ENCODE data around the gene PLD1.
A peak's percentile ranks its signal among the peaks of the same experiment; 100 is the strongest.
"Not testable (repeated sequence)": the region's sequence is repeated elsewhere in the genome, so short reads cannot be mapped to it uniquely, and the experiment has no call there.

PLD1 gene

DNA sequence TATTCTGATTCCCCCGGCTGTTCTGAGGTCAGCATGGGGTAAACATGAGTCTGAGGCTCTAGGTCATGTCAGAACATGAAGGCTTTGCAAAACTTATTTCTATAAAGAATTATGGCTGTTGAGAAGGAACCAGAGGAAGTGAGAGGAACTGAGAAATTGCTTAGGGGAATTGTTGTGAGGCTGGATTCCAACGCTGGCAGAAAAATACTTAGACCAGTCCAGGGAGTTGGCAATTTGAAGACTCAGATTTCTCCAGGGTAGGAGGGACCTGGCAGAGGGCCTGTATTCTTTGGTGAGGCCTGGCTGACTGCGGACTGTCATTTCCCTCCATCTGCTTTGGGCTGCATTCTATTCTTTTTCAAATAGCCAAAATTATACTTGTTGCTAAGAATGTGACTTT, 155.5 kb downstream of the PLD1 start:
- no peak for DNase-seq

DNA sequence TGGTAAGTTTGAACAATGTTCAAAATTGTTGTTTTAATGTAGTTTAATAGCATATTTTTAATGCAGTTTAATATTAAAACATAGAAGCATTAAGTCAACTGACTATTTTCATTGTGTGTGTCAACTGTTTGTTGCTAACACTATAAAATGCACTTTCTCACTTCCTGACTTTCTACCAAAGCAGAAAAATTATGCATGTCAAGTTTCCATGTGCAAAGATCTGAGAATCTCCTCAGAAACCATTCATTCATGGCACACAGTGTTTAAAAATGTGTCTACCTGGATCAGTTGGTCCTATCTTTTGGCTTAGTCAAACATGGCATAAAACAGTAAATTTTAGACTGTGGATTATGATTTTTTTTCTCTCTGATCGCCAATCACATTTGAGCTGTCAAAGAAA, 156.0 kb downstream of the PLD1 start:
- DNase-seq, result no peak

DNA sequence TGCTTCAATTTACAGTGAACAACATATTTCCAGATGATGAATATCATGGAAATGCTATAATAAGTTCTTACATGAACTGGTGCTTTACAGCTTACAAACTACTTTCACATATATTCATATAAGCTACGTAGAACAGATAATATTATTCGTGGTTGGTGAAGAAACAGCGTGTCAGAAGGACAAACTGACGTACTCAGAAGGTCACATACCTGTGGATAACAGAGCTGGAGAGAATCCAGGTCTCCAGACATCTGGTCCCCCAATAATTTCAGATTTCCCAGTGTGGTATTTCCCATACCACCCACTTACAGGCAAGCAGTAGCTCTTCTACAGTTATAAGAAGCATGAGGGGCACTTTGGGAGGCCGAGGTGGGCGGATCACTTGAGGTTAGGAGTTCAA, 156.6 kb downstream of the PLD1 start:
- DNase-seq, result no peak

DNA sequence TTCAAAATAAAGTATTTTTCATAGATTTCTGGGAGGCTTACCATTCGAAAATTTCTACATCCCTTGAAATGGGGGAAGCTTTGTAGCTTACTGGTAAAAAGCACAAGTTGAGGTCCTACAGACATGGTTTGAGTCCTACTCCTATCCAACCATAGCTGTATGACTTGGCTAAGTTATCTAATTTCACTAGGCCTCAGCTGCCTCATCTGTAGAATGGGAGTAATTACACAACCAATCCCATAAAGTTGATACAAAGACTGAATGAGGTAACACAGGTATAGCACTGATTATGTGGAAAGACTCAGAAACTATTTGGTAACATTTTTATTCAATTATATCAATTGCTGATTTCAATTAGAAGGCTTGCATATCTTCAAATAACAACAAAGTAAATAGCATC, 157.4 kb downstream of the PLD1 start:
- DNase-seq, result no peak

DNA sequence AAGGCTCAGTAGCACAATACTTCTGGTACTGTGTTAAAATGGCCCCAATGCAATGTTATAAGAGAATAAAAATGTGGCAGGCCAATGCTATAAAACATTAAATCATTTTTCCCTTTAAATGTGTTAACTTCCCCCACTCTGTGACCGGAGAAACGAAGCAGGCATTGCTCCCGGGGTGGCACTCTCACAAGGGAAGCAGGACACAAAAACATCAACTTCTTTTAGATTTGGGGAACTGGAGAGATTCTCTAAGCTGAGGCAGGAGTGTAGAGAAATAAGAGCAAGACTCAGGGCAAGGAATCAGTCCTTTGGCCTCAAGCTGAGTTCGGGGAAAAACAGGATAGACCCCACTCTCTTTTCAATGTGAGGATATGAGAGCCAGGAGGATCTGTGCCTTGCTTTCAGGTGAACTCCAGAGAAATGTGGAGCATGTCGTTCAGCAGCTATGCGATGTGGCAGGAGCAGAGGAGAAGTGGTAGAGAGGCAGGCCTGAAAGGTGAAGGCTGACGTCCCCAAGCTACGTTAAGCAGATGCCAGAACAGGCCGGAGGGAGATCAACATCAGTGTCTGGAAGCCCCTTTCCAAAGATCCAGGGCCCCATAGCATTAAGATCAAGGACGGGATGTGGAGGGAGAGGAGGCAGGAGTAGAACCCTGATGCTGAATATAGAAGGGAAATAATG, 160.2 kb downstream of the PLD1 start:
- DNase-seq, result no peak

DNA sequence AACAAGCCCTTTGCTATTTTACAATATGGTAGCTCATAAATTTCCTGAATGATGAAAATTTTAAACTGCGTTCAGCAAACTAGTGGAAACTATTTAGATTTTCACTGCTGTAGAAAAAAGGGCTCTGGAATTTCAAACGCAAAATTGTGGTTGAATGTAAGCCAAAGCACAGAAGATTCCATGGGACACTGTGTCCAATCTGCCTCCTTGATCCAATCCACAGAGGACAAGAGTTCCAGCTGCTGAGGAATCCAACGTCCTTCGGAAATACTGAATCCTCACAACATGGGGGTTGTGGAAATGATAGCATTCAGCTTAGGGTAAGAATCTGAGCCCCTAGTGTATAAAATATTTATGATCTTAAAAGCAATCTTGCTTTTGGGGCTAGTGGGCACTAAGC, 161.0 kb downstream of the PLD1 start:
- DNase-seq, result no peak

DNA sequence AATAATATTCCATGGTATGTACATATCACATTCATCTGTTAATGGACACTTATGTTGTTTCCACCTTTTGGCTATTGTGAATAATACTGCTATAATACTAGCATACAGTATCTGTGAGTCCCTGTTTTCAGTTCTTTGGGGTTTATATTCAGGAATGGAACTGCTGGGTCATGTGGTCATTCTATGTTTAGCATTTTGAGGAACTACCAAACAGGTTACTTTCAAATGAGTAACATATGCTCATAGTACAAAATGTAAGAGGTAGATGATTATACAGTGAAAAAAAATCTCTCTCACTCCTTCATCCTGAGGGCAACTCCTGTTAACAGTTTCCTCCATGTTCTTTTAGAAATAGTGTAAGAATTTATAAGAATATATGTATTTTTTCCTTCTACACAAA, 162.2 kb downstream of the PLD1 start:
- DNase-seq, result no peak

DNA sequence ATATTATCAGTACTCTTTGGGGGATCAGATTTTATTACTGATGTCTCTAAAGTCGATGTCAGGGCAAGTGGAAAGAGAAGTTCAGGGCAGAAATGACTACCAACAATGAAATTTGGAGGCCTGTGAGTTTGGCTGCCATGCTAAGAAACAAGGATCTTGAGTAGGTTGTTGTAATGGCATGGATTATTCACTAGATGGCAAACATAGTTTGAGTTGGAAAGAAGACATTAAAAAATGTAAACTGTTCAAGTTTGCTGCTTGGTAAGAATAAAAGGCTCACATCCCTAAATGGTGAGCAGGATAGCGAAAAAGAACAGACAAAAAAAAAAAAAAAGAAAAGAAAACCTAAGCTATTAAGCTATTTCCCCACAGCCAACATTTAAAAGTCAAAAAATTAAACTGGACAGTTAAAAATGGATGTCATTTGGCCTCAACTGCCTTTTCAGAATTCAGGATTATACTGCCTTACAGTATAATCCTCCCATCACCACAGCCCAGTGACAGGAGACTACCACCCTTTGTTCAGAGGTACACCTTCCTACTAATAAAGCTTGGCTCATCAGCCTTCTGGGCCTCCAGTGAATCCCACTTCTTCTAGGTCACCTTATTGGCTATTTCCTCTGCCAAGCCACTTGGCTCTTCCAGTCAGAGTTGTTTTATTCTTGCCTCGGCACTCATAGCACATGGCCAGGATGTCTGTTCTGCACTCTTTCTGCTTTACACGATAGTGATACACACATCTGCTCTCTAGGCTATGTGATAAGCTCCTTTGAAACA, 163.7 kb downstream of the PLD1 start:
- no peak for DNase-seq

DNA sequence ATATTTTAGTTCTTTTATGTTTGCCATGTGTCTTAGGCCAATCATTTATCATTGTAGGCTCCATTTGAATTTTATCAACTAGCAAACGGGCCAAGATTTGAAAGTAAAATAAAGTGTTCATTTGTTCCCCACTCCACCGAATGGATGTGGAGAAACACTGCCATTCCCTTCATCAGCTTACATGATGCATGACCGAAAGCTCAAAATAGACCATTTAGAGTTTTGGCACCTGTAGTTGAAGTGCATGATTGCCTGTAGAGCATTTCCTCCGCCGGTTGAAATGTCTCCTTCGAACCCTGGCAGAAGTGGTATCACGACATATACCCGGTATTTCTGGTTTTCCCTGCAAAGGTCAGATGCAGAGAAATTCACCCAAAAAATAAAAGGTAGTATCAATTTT, 165.6 kb downstream of the PLD1 start:
- no peak for DNase-seq

DNA sequence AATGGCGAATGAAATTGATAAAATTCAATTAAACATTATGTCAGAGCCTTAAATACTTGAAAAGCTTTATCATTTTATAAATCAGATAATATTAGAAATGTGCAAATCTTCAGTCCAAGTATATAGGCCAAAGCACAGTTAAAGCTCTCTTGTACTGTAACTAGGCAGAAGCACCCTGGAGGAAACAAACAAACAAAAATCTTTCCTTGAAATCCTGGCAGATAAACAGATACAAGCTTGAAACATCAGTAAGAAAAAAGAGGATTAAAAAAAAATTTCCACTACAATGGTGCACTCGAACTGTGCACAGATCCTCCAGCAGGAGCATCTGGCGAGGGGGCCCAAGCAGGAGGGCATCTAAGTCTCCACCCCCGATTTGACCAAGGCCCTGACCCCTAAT, 166.6 kb downstream of the PLD1 start:
- DNase-seq, result no peak

DNA sequence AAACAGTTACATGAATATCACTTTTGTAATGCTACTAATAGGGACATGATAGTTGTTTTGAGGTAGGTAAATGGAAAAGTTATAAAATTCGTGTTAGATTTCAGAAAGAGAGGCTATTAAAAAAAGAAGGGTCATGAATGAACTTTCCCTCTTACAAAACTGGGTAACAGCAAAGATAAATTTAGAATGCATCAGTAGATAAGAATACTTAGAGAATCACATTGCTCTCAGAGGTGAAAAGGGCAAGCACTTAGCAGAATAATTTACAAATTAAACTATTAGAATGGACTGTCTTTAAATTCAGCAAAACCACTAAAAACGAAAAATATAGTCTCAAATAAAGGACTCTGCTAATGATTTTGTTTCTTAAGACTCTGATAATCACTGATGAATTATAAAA, 167.2 kb downstream of the PLD1 start:
- no peak for DNase-seq

DNA sequence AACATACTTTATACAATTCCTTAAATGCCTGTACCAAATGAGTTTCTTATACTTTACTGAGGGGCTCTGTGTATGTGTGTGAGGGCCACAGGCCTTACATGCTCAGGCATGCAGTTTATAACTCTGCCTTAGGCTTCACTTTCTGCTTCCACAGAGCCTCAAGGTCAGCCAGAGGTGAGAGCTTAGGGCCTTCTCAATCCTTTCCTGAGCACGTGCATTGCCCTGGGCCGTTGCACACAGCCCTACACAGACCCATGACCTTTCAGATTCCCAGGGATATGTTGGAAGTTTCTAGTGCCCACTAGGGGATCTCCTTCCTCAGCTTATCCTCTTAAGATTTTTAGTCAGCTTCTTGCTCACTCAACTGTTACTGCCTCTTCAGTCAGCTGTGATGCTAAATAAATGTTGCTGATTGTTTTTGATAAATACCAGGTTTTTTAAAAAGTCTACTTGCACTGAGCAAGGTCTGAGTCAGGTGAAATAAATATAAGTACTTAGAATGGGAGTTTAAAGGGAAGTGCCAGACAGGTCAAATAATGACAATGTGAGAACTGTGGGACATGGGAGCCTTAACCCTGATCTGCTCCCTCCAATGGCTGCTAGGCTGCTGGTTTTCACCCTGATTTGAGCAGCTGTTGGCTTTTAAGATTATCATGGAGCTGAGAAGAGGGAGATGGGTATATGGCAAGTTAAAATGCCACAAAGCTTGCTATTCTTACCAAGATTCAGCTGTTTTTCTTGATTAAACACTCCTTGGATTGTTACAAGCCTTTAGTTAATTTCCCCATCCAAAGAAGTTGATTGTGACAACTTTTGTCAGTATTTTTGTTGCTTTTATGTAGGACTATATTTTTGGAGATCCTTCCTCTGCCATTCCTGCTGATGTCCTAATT, 169.5 kb downstream of the PLD1 start:
- no peak for DNase-seq

DNA sequence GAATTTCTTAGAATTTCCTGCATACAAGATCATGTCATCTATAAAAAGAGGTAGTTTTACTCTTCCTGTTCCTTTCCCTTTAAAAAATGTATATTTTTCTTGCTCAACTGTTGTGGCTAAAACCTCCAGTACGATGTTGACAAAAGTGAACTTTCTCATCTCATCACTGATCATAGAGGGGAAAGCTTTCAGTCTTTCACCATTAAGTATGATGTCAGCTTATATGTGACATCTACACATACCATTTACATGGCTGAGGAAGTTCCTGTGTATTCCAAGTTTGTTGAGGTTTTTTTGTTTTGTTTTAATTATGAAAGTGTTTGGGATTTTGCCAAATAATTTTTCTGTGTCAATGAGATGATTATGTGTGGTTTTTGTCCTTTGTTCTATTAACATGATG, 173.6 kb downstream of the PLD1 start:
- no peak for DNase-seq

DNA sequence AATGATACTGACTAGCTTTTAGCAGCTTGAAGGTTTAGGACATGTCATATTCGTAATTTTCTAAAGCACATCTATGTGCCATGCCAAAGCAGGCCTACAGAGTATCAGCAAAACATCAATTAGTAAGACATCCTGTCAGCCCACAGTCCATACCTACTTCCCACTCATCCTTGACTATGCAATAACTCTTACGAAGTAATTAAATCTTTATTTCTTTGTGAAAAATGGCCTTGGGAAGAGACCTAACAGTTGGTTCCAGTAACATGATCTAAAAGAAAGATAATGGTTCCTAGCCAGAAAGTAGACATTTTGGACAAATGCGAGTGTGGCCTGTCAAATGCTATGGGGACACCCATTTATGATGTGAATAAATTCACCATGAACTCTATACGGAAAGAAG, 177.5 kb downstream of the PLD1 start:
- DNase-seq, result no peak

DNA sequence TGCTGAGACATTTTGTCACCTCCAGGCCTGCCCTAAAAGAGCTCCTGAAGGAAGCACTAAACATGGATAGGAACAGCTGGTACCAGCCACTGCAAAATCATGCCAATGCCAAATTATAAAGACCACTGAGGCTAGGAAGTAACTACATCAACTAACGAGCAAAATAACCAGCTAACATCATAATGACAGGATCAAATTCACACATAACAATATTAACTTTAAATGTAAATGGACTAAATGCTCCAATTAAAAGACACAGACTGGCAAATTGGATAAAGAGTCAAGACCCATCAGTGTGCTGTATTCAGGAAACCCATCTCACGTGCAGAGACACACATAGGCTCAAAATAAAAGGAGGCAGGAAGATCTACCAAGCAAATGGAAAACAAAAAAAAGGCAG, 183.5 kb downstream of the PLD1 start:
- DNase-seq, result not testable (repeated sequence)

DNA sequence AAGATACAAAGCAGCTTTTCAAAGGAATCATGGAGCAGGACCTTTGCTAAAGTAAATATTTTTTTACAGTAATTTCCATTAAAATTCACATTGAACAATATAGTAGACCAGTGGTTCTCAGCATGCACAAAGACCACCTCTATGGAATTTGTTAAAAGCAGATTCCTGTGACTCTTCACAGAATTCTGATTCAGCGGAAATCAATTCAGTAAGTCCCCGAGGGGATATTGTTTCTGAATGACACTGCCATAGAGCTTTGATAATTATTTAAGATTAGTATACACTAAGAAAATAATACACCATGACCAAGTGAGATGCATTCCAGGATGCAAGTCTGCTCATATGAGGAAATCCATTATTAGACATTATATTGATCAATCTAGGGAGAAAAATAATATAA, 188.2 kb downstream of the PLD1 start:
- DNase-seq, result no peak

DNA sequence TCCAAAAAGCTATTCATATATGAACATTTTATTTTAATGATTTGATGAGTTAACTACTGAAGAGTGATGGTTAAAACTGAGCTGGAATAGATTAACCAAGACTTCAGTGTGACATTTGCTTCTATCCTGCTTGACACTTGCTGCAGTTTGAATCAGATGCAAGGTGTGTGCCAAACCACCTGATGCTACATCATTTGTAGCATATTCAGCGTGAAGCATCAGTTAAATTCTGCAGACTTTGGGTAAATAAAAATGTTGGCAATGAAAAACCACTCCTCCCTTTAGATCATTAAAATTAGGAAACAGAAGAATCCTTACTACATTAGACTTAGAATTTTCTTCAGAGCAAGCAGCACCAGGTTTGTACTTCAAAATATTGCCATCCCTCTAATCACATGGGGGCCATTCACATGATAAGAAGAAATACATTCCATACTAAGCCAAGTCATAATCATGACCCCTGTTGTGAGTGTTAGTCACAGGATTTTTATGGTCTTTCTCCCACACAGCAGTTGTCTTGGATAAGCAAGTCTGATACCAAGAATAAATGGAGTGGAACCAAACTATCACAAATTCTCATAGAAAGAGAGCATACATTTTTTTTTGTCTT, 189.4 kb downstream of the PLD1 start:
- no peak for DNase-seq

DNA sequence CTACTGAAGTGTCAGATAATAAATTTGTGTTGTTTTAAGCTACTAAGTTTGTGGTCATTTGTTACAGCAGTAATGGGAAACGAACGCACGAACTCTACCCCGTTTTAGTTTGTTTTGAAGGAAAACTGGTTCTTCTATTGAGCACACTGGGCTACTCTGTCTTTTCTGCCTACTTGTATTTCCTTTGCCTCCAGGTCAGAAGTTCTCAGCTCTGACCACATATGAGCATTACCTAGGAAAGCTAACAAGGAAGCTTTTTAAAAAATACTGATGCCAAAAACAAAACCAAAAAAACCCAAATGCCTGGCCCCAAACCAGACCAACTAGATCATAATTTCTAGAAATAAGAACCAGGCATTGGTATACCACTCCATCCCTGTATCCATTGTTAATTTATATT, 193.5 kb downstream of the PLD1 start:
- DNase-seq, result no peak

DNA sequence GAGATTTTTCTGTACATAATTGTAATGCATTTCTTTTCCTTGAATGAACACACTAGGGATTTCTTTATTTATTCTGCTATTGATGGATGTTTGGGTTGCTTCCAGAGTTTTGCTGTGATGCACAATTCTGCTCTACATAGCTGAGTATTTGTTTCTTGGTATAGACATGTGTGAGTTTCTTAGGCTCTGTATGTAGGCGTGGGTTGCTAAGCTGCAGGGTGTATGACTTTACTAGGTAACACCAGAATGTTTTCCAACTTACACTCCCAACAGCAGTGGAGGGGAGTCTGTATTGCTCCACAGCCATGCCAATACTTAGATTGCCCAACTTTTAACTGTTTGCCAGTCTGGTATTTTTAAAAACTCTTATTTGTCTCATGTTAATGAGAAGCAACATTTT, 194.6 kb downstream of the PLD1 start:
- no peak for DNase-seq

DNA sequence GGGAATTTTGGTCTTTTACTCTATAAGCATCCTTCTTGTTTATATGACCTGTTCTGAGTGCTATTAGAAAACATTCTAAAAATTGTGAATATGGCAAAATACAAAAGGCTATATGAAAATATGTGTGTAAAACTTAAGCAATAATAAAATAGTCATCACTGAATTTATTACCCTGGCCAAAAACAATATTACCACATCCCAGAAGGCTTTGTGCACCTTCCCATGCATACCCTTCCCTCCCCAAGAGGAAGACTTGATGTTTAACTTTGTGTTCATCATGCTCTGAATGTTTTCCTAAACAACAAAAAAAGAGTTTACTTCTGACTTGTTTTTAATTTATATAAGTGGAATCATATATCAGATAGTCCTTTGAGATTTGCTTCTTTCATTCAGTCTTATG, 195.0 kb downstream of the PLD1 start:
- DNase-seq, result no peak

DNA sequence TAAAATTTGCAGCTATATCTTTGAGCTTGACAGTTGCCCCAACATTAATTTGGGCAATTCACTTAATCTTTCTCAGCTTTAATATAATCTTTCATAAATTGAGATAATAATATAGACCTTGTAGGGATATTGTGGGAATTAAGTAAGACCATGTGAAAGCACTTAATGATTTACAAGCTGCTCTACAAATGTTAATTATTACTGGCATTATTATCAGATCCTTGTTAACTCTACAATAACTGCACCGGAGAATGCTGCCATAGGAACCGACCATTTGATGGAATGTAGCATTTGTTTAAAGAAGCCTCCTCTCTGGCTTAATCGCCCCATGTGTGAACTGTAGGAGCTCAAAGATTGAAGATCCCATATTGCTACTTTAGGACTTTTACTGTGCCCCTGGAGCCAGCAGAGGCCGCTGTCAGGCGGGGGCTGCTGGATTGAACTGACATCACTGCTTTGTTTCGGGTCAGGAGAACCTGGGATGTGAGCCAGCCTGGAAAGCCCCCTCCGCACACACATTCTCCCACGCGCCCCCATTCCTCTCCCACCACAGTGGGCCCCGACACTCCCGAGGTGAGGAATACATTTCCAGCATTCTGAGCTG, 195.9 kb downstream of the PLD1 start:
- DNase-seq, result peak; percentile 3

DNA sequence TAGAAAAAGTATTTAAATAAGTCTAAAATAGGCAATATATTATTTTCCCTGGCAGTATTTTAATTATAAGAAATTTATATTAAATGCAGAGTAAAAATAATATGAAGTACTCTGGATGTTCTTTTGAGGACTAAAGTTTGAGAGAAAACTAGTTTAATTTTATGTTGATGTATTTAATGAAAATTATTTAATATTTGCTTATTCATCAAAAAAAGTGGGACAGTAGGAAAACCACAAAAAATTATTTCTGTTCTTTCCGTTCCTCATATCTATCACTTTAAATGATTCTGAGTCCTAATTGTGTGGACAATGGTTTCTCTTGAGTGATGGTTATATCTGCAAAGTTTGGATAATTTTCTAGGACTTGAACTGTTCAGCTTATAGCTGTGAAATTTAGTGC, 202.8 kb downstream of the PLD1 start:
- DNase-seq, result no peak
